Measurements from ENCODE around the gene RNU7-1. TPM values are rescaled to one million over a fixed set of nuclear protein-coding genes. Genes with fewer than 3 reads are reported as not detected.
"Not testable (repeated sequence)": the region's sequence is repeated elsewhere in the genome, so short reads cannot be mapped to it uniquely, and the experiment has no call there.

RNU7-1 gene
- not detected for polyA plus RNA-seq

- Mint-ChIP-seq H3K27ac (peak within 1 kb of the TSS; percentile 95 to 100 (median 96)), H3K27me3 (ENCODE audit: low read depth in 3 of 3) (peaks cover 8 to 22% (median 13%) of the 10 kb centered on the region in 3 donors), H3K4me1 (peaks cover 65 to 69% of the 10 kb centered on the region in 2 donors), H3K9me3 (no peaks in the 10 kb centered on the region), H3K36me3 (no peaks in the 10 kb centered on the region), H3K4me3 (peak within 1 kb of the TSS; percentile 85 to 98 (median 93))
- peak in 2 of 3 donors; percentile 83 to 89 for DNase-seq
Observed at GRCh38 chr12:6943722-6944380, at the start of gene RNU7-1, which contains the start of gene C12orf57. TSS of gene RNU7-1 (plus strand) at chr12:6943816. TSS of gene C12orf57 (plus strand) at chr12:6944022. CDS start at chr12:6944122, 100 bp downstream.

DNA sequence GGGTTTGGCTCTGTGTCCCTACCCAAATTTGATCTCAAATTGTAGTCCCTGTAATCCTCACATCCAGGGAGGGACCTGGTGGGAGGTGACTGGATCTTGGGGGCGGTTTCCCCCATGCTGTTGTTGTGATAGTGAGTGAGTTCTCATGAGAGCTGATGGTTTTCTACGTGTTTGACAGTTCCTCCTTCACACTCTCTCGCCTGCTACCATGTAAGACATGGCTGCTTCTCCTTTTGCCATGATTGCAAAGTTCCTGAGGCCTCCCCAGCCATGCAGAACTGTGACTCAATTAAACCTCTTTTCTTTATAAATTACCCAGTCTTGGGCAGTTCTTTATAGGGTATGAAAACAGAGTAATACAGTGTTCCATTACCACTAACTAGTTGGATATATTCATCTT lies 49.3 kb upstream of the RNU7-1 start:
- Mint-ChIP-seq H3K9me3 (no peaks in the 10 kb centered on the region), H3K4me1 (peaks cover 12 to 13% of the 10 kb centered on the region in 2 donors), H3K4me3 (no peak overlapping the region), H3K27me3 (ENCODE audit: low read depth in 3 of 3) (peaks cover 0 to 7% (median 2%) of the 10 kb centered on the region in 3 donors), H3K36me3 (no peaks in the 10 kb centered on the region), H3K27ac (no peak overlapping the region)
- no peak for DNase-seq

- H3K27ac Mint-ChIP-seq, result no peak overlapping the region
- no peak for DNase-seq
- H3K9me3 Mint-ChIP-seq, result no peaks in the 10 kb centered on the region
- no peaks in the 10 kb centered on the region for H3K36me3 Mint-ChIP-seq
- H3K27me3 Mint-ChIP-seq (ENCODE audit: low read depth in 3 of 3), result peaks cover 0 to 2% (median 2%) of the 10 kb centered on the region in 3 donors
- H3K4me1 Mint-ChIP-seq, result no peaks in the 10 kb centered on the region
- no peak overlapping the region for H3K4me3 Mint-ChIP-seq
Observed at GRCh38 chr12:6896846-6897435, 46.7 kb upstream of the RNU7-1 start.

- Mint-ChIP-seq H3K4me3 (no peak overlapping the region), H3K4me1 (no peaks in the 10 kb centered on the region), H3K36me3 (no peaks in the 10 kb centered on the region), H3K9me3 (no peaks in the 10 kb centered on the region), H3K27me3 (ENCODE audit: low read depth in 3 of 3) (peaks cover 0 to 4% (median 0%) of the 10 kb centered on the region in 3 donors), H3K27ac (no peak overlapping the region)
- no peak for DNase-seq
Observed at GRCh38 chr12:6899427-6899826, 44.2 kb upstream of the RNU7-1 start.

- Mint-ChIP-seq H3K4me1 (no peaks in the 10 kb centered on the region), H3K27ac (no peak overlapping the region), H3K9me3 (no peaks in the 10 kb centered on the region), H3K4me3 (no peak overlapping the region), H3K27me3 (ENCODE audit: low read depth in 3 of 3) (peaks cover 0 to 3% (median 0%) of the 10 kb centered on the region in 3 donors), H3K36me3 (no peaks in the 10 kb centered on the region)
- DNase-seq, result no peak
Observed at GRCh38 chr12:6899837-6900519, 43.6 kb upstream of the RNU7-1 start.

GRCh38 chr12:6902448-6902847 lies 41.2 kb upstream of the RNU7-1 start:
- no peak overlapping the region for H3K4me3 Mint-ChIP-seq
- no peak for DNase-seq

GRCh38 chr12:6903722-6904121 lies 39.9 kb upstream of the RNU7-1 start:
- Mint-ChIP-seq H3K36me3 (no peaks in the 10 kb centered on the region), H3K4me3 (no peak overlapping the region), H3K4me1 (no peaks in the 10 kb centered on the region), H3K27ac (no peak overlapping the region), H3K9me3 (no peaks in the 10 kb centered on the region), H3K27me3 (ENCODE audit: low read depth in 3 of 3) (peaks cover 0 to 3% (median 0%) of the 10 kb centered on the region in 3 donors)
- DNase-seq, result no peak

More at GRCh38 chr12:6902448-6902847, 41.2 kb upstream of the RNU7-1 start:
- Mint-ChIP-seq H3K36me3 (no peaks in the 10 kb centered on the region), H3K4me1 (no peaks in the 10 kb centered on the region), H3K27me3 (ENCODE audit: low read depth in 3 of 3) (peaks cover 0 to 3% (median 0%) of the 10 kb centered on the region in 3 donors), H3K27ac (peak overlapping the region in 1 of 6 donors; percentile 1), H3K9me3 (no peaks in the 10 kb centered on the region)

DNA sequence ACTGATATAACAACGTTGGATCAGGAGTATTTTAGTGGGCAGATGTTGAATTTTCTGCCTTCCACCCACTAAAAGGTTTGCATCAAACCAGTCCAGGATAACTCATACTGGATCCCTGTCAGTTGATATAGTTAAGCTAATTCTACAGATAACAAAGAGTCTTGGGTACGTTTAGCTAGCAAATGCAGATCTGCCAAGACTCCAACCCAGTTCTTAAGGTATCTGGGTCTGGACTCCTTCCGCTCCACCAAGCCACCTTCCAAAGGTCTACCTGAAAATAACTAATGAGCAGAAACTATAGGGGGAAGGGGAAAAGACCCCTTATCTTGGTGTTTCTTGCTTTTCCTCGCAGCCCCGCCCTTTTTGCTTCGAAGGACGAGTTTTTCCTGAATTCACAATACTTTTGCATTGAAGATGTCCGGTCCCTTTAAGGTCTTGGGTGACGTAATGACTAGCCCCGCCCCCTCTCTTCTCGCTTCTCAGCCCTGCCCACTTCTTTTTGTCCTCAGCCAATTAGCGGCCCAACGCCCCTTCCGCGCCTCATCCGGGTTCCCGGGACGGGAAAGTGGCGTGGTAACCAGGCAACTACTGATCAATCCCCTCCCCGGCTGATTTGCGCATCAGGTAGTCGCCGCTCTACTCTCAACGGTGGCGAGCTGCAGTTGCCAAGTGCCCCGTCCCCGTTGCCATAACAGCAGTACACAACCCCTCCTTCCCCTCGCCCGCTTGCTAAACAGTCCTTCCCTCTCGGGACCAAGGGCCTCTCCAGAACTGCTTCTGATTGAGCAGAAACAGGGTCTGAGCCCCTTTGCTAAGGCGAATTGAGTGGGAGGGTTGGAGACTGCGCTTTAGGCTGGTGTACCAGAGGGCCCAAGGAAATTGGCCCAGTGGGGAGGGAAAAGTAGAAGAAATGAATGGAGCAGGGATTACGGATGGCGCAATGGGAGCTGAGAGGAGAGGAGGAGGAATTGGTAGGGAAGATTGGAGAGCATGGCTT lies 39.0 kb upstream of the RNU7-1 start, which contains the start of gene LRRC23:
TSS of gene LRRC23 (plus strand) at position 543 of the 997 bp plus-strand sequence. CDS start 812 bp downstream, outside the sequence.
- no peaks in the 10 kb centered on the region for H3K4me1 Mint-ChIP-seq
- H3K4me3 Mint-ChIP-seq, result no peak within 1 kb of the TSS
- H3K27ac Mint-ChIP-seq, result no peak within 1 kb of the TSS
- peak; percentile 97 for DNase-seq
- peaks cover 0 to 3% (median 0%) of the 10 kb centered on the region in 3 donors for H3K27me3 Mint-ChIP-seq (ENCODE audit: low read depth in 3 of 3)
- no peaks in the 10 kb centered on the region for H3K9me3 Mint-ChIP-seq
- no peaks in the 10 kb centered on the region for H3K36me3 Mint-ChIP-seq

DNA sequence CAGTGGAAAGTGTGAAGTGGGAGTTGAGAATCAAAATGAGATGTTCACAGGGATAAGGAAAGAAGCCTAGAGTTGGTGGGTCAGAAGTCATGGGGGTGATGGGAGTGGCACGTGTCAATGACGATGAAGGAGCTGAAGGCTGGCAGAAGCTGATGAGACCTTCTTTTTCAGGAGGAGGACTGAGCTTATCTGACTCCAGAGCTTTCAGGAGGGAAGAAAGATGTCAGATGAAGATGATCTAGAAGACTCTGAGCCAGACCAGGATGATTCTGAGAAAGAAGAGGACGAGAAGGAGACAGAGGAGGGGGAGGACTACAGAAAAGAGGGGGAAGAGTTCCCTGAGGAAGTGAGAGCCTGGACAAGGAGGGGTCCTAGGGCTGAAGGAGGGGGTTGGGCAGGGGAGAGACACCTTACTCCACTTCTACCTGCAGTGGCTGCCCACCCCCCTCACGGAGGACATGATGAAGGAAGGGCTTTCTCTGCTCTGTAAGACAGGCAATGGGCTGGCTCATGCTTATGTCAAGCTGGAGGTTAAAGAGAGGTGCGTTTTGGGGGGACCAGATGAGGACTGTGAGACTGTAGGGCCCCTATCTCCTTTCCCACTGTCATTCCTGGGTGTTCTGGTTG lies 38.1 kb upstream of the RNU7-1 start:
- no peak for DNase-seq
- Mint-ChIP-seq H3K9me3 (no peaks in the 10 kb centered on the region), H3K27me3 (ENCODE audit: low read depth in 3 of 3) (peaks cover 0 to 3% (median 0%) of the 10 kb centered on the region in 3 donors), H3K27ac (no peak overlapping the region), H3K4me1 (no peaks in the 10 kb centered on the region), H3K4me3 (no peak overlapping the region), H3K36me3 (no peaks in the 10 kb centered on the region)

GRCh38 chr12:6908141-6908540 lies 35.5 kb upstream of the RNU7-1 start:
- not testable (repeated sequence) for H3K27me3 Mint-ChIP-seq (ENCODE audit: low read depth in 3 of 3); H3K4me3 Mint-ChIP-seq; H3K36me3 Mint-ChIP-seq; H3K4me1 Mint-ChIP-seq; DNase-seq; H3K9me3 Mint-ChIP-seq
- H3K27ac Mint-ChIP-seq, result peak overlapping the region in 1 of 6 donors; percentile 42

GRCh38 chr12:6909421-6910145 lies 34.0 kb upstream of the RNU7-1 start:
- Mint-ChIP-seq H3K4me3 (no peak overlapping the region), H3K36me3 (no peaks in the 10 kb centered on the region), H3K27ac (no peak overlapping the region), H3K4me1 (peaks cover 8 to 18% of the 10 kb centered on the region in 2 donors), H3K9me3 (no peaks in the 10 kb centered on the region), H3K27me3 (ENCODE audit: low read depth in 3 of 3) (peaks cover under 1 to 3% (median under 1%) of the 10 kb centered on the region in 3 donors)
- no peak for DNase-seq

DNA sequence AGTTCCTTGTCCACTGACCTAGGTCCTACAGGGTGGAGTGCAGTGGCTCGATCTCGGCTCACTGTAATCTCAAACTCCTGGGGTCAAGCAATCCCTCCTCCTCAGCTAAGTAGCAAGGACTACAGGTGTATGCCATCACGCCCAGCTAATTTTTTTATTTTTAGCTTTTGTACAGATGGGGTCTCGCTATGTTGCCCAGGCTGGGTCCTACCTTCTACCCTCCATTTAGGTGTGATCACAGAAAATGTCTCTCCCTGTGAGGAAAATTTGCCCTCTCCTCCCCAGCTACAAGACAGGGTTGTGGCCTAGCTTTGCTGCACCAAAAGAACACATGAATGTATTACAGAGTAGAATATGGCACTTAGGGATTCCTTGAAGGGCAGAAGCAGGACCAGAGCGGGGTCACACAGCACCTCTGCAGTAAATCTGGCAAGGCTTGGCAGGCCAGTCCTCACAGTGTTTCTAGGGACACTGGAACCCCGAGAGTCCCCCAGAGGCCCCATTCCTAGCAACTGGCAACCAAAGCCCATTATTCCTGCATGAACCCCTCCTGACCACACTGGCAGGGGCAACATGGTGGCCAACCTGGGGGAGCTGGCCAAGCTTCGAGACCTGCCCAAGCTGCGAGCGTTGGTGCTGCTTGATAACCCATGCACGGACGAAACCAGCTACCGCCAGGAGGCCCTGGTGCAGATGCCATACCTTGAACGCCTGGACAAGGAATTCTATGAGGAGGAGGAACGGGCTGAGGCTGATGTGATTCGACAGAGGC lies 31.3 kb upstream of the RNU7-1 start:
- Mint-ChIP-seq H3K27ac (peak overlapping the region in 1 of 6 donors; percentile 74), H3K9me3 (no peaks in the 10 kb centered on the region), H3K4me3 (peak overlapping the region in 2 of 5 donors; percentile 87 to 94), H3K36me3 (no peaks in the 10 kb centered on the region), H3K27me3 (ENCODE audit: low read depth in 3 of 3) (peaks cover 2 to 5% (median 3%) of the 10 kb centered on the region in 3 donors), H3K4me1 (peaks cover 16 to 25% of the 10 kb centered on the region in 2 donors)
- no peak for DNase-seq

Measured in immature natural killer cell (primary cell).